Left colon (tissue), 2 donors: ENCODE data around the gene GRAMD1C. TPM values are rescaled to one million over a fixed set of nuclear protein-coding genes. Genes with fewer than 3 reads are reported as not detected.

ENCODE experiments used
- total RNA-seq, 2 donors: library from RNA; stranded (reverse); fragmentation: NEBNext Ultra II Directional; extraction: Animal tissue kit (Norgen Biotek cat#: 25700); gene quantifications; one replicate each; pipeline ENCODE4 v1.2.1, GENCODE V29; 2021
- donor health status: DM: no; HTN: no; CAD: no.
- donor health status: DM: yes; HTN: yes; CAD: no.

GRAMD1C gene
- total RNA-seq, 2 donors from 2014 or later = 8.2 to 16.1 TPM

Other genes with a start within 250 kb of the GRAMD1C start
- gene USF3, start 142.1 kb upstream of the GRAMD1C start, total RNA-seq = 10 to 100 TPM; 25.5 to 25.6 TPM
- 10 to 100 TPM; 89.8 to 96.0 TPM for gene NAA50, start 92.5 kb upstream of the GRAMD1C start, total RNA-seq
- gene ATP6V1A, start 91.8 kb upstream of the GRAMD1C start, total RNA-seq = 10 to 100 TPM; 70.6 to 78.1 TPM
- 10 to 100 TPM; 47.7 to 48.3 TPM for gene ZDHHC23, start 109.2 kb downstream of the GRAMD1C start, total RNA-seq
- 1 to 10 TPM; 3.4 to 4.0 TPM for gene CCDC191, start 217.7 kb downstream of the GRAMD1C start, total RNA-seq
- gene QTRT2, start 217.9 kb downstream of the GRAMD1C start, total RNA-seq = 10 to 100 TPM; 19.5 to 22.2 TPM